Fibroblast of the aortic adventitia (primary cell): ENCODE measurements around the gene LMTK3. TPM values are rescaled to one million over a fixed set of nuclear protein-coding genes. Genes with fewer than 3 reads are reported as not detected.

Experiments used
- DNase-seq: peaks from one replicate; pipeline ENCODE4 v3.0.0-alpha.2; 2010; ENCODE audit warnings: low read depth
- H3K4me3 ChIP-seq: 2 replicates; pipeline ENCODE4 v1.5.1; 2011; ENCODE audit warnings: low read depth, mild to moderate bottlenecking, control low read depth, low read length, moderate library complexity
- total RNA-seq: library from RNA; depleted of rRNA; stranded (reverse); fragments of >200 nt; gene quantifications from 2 replicates; pipeline ENCODE4 v1.2.3, GENCODE V29; 2012; ENCODE audit warnings: low replicate concordance
- TF ChIP-seq, protein P1 (sequence below): IDR thresholded peaks from 2 replicates; pipeline ENCODE4 v1.5.1; 2011; ENCODE audit warnings: mild to moderate bottlenecking, low read length, control low read depth, inconsistent platforms; ENCODE audit not compliant: insufficient read depth

The LMTK3 gene
- total RNA-seq, 1 donor, result not detected

DNA sequence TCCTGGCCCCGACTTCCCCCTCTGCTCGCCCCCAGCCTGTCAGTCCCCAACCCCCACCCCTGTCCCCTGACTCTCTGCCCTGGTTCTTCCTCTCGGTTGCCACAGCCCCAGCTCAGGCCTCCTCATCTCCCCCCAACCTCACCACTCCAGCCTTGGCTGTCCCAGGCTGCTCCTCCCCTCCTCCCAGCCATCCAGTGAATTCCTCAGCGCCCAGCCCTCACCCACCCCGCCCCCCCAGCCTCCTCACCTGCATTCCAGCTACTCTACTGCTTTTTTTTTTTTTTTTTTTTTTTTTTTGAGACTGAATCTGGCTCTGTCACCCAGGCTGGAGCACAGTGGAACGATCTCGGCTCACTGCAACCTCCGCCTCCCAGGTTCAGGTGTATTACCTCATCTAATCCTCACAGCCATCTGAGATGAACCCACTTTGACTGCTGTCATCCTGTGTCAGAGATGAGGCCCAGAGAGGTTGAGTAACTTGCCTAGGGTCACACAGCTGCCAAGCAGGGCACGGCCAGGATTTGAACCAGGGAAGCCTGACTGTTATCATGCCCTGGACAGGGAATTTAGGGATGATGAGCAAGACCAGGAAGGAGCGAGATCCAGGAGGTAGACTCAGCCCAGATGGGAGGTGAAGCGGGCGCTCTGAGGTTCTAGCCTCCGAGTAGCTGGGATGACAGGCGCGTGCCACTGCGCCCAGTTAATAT lies 42.9 kb upstream of the LMTK3 start:
- DNase-seq, result no peak
- no peak overlapping the region for H3K4me3 ChIP-seq
- TF ChIP-seq, protein P1, sequence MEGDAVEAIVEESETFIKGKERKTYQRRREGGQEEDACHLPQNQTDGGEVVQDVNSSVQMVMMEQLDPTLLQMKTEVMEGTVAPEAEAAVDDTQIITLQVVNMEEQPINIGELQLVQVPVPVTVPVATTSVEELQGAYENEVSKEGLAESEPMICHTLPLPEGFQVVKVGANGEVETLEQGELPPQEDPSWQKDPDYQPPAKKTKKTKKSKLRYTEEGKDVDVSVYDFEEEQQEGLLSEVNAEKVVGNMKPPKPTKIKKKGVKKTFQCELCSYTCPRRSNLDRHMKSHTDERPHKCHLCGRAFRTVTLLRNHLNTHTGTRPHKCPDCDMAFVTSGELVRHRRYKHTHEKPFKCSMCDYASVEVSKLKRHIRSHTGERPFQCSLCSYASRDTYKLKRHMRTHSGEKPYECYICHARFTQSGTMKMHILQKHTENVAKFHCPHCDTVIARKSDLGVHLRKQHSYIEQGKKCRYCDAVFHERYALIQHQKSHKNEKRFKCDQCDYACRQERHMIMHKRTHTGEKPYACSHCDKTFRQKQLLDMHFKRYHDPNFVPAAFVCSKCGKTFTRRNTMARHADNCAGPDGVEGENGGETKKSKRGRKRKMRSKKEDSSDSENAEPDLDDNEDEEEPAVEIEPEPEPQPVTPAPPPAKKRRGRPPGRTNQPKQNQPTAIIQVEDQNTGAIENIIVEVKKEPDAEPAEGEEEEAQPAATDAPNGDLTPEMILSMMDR, result no peak

DNA sequence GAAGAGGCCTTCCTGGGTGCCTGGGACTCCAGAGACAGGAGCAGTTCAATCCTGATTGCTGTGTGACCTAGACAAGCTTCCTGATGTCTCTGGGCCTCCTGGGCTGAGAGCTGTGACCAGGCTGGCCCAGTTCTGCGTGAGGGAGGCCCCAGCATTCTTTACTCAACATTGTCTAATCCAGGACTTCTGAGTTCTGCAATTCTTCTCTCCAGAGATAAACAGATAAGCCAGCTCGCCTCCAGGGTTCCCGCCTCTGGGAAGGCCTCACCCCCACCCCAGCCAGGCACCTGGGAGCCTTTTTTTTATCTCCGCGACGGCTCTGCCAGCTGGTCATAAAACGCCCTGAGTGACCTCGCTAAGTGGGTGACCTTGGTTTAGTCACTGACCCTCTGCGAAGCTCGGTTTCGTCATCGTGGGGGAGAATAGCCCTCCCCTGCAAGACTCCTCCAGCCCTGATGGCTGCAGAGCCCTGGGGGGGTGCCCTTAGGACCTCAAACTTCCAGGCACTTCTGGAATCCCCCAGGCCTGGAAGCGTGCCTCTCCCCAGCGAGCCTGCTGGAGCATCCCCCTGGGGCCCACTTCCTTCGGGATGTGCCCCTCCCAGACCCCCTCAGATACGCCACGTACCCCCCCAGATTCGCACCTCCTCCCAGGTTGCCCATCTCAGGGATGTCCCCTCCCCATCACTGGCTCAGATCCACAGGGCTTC lies 42.2 kb upstream of the LMTK3 start:
- no peak overlapping the region for H3K4me3 ChIP-seq
- peak; percentile 69 for DNase-seq

DNA sequence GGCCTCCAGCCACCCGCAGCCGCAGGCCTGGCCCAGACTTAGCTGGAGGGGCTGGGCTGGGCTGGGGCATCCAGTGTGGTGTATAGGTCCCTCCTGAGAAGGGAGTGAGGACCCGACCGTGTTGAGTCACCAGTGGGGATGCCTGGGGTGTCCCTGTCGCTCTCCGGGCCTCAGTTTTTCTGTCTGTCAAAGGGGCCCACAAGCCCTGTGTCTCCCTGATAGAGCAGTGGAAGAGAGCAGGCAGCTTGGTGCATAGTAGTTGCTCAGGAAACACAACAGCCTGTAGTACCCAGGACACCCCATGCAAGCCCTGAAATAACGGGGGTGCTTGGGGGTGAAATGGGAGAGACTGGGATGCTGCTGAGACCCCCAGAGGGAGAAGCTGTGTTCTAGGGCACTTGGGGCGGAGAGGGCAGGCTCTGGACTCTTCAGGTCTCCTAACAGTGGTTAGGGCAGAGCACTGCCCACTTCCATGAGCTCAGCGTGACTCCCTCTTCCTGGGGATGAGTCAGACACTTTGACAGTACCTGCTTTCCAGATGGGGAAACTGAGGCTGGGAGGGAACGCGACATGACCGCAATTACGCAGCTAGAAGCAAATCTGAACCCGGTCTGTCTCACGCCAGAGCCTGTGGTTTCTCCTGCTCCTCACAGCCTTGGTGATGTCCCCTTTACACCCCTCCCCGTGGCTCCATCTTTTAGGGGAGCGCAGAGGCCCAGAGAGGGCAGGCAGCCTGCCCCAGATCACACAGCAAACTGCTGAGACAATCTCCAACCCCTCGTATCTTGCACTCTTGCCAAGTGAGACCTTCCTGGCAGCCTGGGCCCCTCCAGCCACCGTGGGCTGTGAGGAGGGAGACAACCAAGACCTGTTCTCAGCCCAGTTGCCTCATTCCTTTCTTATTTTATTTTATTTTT lies 41.0 kb upstream of the LMTK3 start:
- no peak overlapping the region for H3K4me3 ChIP-seq
- DNase-seq, result no peak
- TF ChIP-seq, protein P1, result no peak

More for the DNA sequence above, 42.2 kb upstream of the LMTK3 start:
- TF ChIP-seq, protein P1, result no peak

DNA sequence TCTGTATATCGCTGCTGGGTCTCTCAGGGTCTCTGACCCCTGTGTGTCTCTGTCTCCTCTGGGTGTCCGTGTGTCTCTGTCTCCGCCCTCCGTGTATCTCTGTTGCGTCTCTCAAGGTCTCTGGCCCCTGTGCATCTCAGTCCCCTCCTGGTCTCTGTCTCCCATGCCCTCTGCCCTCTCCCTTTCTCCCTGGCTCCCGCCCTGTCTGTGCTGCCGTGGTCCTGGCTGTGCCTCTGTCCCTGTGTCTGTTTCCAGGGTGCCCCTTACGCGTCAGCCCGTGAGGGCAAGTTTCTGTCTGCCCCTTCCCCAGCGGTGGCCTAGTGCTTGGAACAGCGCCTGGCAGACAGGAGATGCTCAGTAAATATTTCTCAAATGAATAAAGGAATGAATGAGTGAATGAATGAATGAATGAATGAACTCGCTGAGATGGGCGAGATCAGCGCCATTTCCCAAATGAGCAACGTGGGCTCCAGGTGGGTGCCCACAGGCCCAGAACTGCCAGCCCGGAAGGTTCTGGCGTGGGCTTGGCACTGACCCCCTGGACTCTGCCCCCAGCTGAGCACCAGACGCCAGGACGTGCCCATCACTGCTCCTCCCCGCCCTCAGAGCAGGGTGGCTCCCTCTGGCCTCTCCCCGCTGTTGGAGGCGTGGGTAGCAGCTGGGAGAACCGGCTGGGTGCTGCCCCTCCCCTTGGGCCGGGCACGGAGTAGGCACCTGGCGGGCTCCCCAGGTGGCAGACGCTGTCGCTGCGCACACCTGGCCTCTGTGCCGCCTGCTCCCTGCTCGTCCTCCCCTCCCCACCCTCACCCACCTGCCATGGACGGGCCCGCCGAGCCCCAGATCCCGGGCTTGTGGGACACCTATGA lies 40.0 kb upstream of the LMTK3 start, which contains the start of gene SULT2B1:
Gene SULT2B1, plus strand, starts transcription at position 736 of the 866 bp plus-strand sequence. Its CDS starts 81 bp downstream, at position 817.
- DNase-seq, result no peak
- no peak within 1 kb of the TSS for H3K4me3 ChIP-seq
- TF ChIP-seq, protein P1, result no peak

DNA sequence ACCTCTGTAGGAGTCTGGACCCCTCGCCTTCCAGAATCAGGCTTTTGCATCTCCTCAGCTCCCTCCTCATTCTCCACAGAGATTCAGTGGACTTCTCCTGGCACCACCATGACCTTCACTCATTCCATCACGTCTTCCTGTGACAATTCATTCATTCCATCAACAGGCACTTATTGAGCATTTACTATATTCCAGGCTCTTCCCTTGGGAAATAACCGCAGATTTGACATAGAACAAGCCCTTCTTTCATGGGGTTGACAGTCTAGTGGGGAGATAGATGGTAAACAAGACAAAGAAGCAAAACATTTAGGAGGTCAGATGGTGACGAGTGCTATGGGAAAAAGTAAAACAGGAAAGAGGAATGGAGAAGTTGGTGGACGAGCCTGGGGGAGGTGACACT lies 37.7 kb upstream of the LMTK3 start:
- no peak for DNase-seq
- no peak overlapping the region for H3K4me3 ChIP-seq
- TF ChIP-seq, protein P1, result no peak
